IMR-90 (cell line): ENCODE measurements around the gene ANKRD11. TPM values are rescaled to one million over a fixed set of nuclear protein-coding genes. Genes with fewer than 3 reads are reported as not detected.

Experiments used
- ATAC-seq: fragments of 200-7000 bp; cut with Tn5 transposase; 2 replicates; pipeline ENCODE4 v1.9.1; 2020; ENCODE audit warnings: low read depth, mild to moderate bottlenecking, moderate library complexity
- BruUV-seq: library from RNA; stranded (reverse); fragments of 400-500 nt; replicated peaks from 2 replicates; lab custom pipeline; 2021; lab: Mats Ljungman, UMichigan
- CTCF ChIA-PET: fragments of 300-600 bp; formaldehyde crosslinking; extraction: SDS; loops from one replicate; lab custom pipeline; 2021; ENCODE audit warnings: antibody characterized with exemption; lab: Yijun Ruan, JAX
- POLR2A ChIA-PET: fragments of 300-600 bp; sonication (Branson Sonifier 250); formaldehyde crosslinking; loops from one replicate; lab custom pipeline; 2022; ENCODE audit warnings: antibody characterized with exemption; ENCODE audit not compliant: unreplicated experiment; lab: Charles Lee
- DNase-seq: peaks from one replicate; pipeline ENCODE4 v3.0.0; 2013
- H2AFZ ChIP-seq: replicated peaks from 2 replicates; pipeline ENCODE3; 2013; ENCODE audit warnings: low read length, mild to moderate bottlenecking; ENCODE audit not compliant: poor library complexity
- H2AK5ac ChIP-seq: 2 replicates; pipeline ENCODE4 v1.6.1; 2013; ENCODE audit warnings: low read depth, low read length, inconsistent platforms
- H2AK9ac ChIP-seq: replicated peaks from 2 replicates; pipeline ENCODE3; 2013; ENCODE audit warnings: mild to moderate bottlenecking, low read depth, low read length, moderate library complexity; ENCODE audit not compliant: poor library complexity
- H2BK120ac ChIP-seq: 2 replicates; pipeline ENCODE4 v1.6.1; 2013; ENCODE audit warnings: low read depth, low read length, inconsistent platforms
- H2BK15ac ChIP-seq: 3 replicates; pipeline ENCODE4 v1.6.1; 2013; ENCODE audit warnings: low read depth, low read length, inconsistent platforms
- H2BK20ac ChIP-seq: 2 replicates; pipeline ENCODE4 v1.6.1; 2013; ENCODE audit warnings: low read depth, mild to moderate bottlenecking, inconsistent platforms, low read length, moderate library complexity
- H2BK5ac ChIP-seq: 2 replicates; pipeline ENCODE4 v1.6.1; 2013; ENCODE audit warnings: mild to moderate bottlenecking, low read depth, low read length, inconsistent platforms; ENCODE audit not compliant: poor library complexity, severe bottlenecking
- H3K14ac ChIP-seq: replicated peaks from 2 replicates; pipeline ENCODE4 v1.6.1; 2013; ENCODE audit warnings: low read depth, low read length, inconsistent platforms
- H3K18ac ChIP-seq: 2 replicates; pipeline ENCODE4 v1.6.1; 2013; ENCODE audit warnings: low read depth, low read length, control low read depth
- H3K23ac ChIP-seq: 2 replicates; pipeline ENCODE4 v1.6.1; 2013; ENCODE audit warnings: low read depth, low read length, inconsistent platforms
- H3K27ac ChIP-seq: 2 replicates; pipeline ENCODE4 v1.5.1; 2013; ENCODE audit warnings: mild to moderate bottlenecking, control low read depth, low read length; ENCODE audit not compliant: insufficient read depth
- H3K27me3 ChIP-seq: 2 replicates; pipeline ENCODE4 v1.6.1; 2013; ENCODE audit warnings: low read length; ENCODE audit not compliant: control insufficient read depth, insufficient read depth
- H3K36me3 ChIP-seq: 2 replicates; pipeline ENCODE4 v1.6.1; 2013; ENCODE audit warnings: low read length, mixed read lengths; ENCODE audit not compliant: control insufficient read depth, insufficient read depth
- H3K4ac ChIP-seq: 2 replicates; pipeline ENCODE4 v1.6.1; 2013; ENCODE audit warnings: low read depth, low read length, inconsistent platforms
- H3K4me1 ChIP-seq: 2 replicates; pipeline ENCODE4 v1.6.1; 2013; ENCODE audit warnings: low read length, mixed read lengths; ENCODE audit not compliant: control insufficient read depth, insufficient read depth
- H3K4me2 ChIP-seq: 2 replicates; pipeline ENCODE4 v1.6.1; 2013; ENCODE audit warnings: low read depth, mild to moderate bottlenecking, control low read depth, low read length, moderate library complexity
- H3K4me3 ChIP-seq: 2 replicates; pipeline ENCODE4 v1.5.1; 2013; ENCODE audit warnings: low read depth, mild to moderate bottlenecking, control low read depth, low read length, moderate library complexity; ENCODE audit not compliant: insufficient read depth
- H3K56ac ChIP-seq: 2 replicates; pipeline ENCODE4 v1.6.1; 2013; ENCODE audit warnings: low read length, inconsistent platforms; ENCODE audit not compliant: insufficient read depth; ENCODE audit errors: extremely low read depth
- H3K79me1 ChIP-seq, 2 experiments: 2 replicates each; pipeline ENCODE4 v1.6.1; 2013; ENCODE audit warnings: low read length in 2 of 2, inconsistent platforms in 1 of 2, low read depth in 1 of 2
- H3K9ac ChIP-seq: 2 replicates; pipeline ENCODE4 v1.6.1; 2013; ENCODE audit warnings: low read depth, low read length, control low read depth
- H3K9me1 ChIP-seq: 2 replicates; pipeline ENCODE4 v1.6.1; 2013; ENCODE audit warnings: low read length, inconsistent platforms; ENCODE audit not compliant: insufficient read depth
- H3K9me3 ChIP-seq: 2 replicates; pipeline ENCODE4 v1.6.1; 2013; ENCODE audit warnings: low read length; ENCODE audit not compliant: control insufficient read depth, insufficient read depth
- H4K20me1 ChIP-seq: 2 replicates; pipeline ENCODE4 v1.6.1; 2013; ENCODE audit warnings: low read length, inconsistent platforms; ENCODE audit not compliant: insufficient read depth
- H4K5ac ChIP-seq: 2 replicates; pipeline ENCODE4 v1.6.1; 2013; ENCODE audit warnings: mild to moderate bottlenecking, low read depth, low read length, control low read depth
- H4K8ac ChIP-seq, 2 experiments: 2 replicates each; pipeline ENCODE4 v1.6.1; 2013; ENCODE audit warnings: low read depth in 2 of 2, low read length in 2 of 2, control low read depth in 1 of 2, inconsistent platforms in 1 of 2
- H4K91ac ChIP-seq: 2 replicates; pipeline ENCODE4 v1.6.1; 2013; ENCODE audit warnings: low read depth, low read length, inconsistent platforms; ENCODE audit not compliant: insufficient read depth
- CHD1 ChIP-seq: IDR thresholded peaks from 2 replicates; pipeline ENCODE4 v1.6.1; 2012; ENCODE audit warnings: low read depth, low read length, improper control_type of control experiment
- CTCF ChIP-seq: conservative IDR thresholded peaks from 2 replicates; pipeline ENCODE4 v1.5.1; 2012; ENCODE audit warnings: mild to moderate bottlenecking, low read depth, low read length, improper control_type of control experiment
- ELK1 ChIP-seq: fragments of 150-350 bp; IDR thresholded peaks from 2 replicates; pipeline ENCODE4 v1.6.1; 2016; ENCODE audit warnings: low read depth, mild to moderate bottlenecking, low read length, moderate library complexity, borderline replicate concordance
- FOS ChIP-seq: fragments of 150-350 bp; IDR thresholded peaks from 2 replicates; pipeline ENCODE4 v1.6.1; 2016; ENCODE audit warnings: low read depth, low read length
- MAFK ChIP-seq: IDR thresholded peaks from 2 replicates; pipeline ENCODE4 v1.6.1; 2012; ENCODE audit warnings: low read depth, low read length, improper control_type of control experiment
- MAZ ChIP-seq: IDR thresholded peaks from 2 replicates; pipeline ENCODE4 v1.6.1; 2012; ENCODE audit warnings: low read depth, mild to moderate bottlenecking, low read length, improper control_type of control experiment, moderate library complexity, borderline replicate concordance
- MXI1 ChIP-seq: IDR thresholded peaks from 2 replicates; pipeline ENCODE4 v1.6.1; 2012; ENCODE audit warnings: low read depth, mild to moderate bottlenecking, low read length, moderate library complexity, borderline replicate concordance
- NFE2L2 ChIP-seq: fragments of 150-350 bp; IDR thresholded peaks from 2 replicates; pipeline ENCODE4 v1.6.1; 2016; ENCODE audit warnings: low read depth, mild to moderate bottlenecking, low read length
- POLR2A ChIP-seq: IDR thresholded peaks from 2 replicates; pipeline ENCODE4 v1.6.1; 2012; ENCODE audit warnings: mild to moderate bottlenecking, low read depth, low read length
- RCOR1 ChIP-seq: IDR thresholded peaks from 2 replicates; pipeline ENCODE4 v1.6.1; 2012; ENCODE audit warnings: mild to moderate bottlenecking, low read length, improper control_type of control experiment; ENCODE audit not compliant: insufficient replicate concordance
- RFX5 ChIP-seq: IDR thresholded peaks from 2 replicates; pipeline ENCODE4 v1.8.0; 2012; ENCODE audit warnings: low read depth, mild to moderate bottlenecking, low read length, moderate library complexity
- SMC3 ChIP-seq: fragments of 150-350 bp; IDR thresholded peaks from 2 replicates; pipeline ENCODE4 v1.6.1; 2016; ENCODE audit warnings: low read depth, mild to moderate bottlenecking, antibody characterized with exemption, low read length, moderate library complexity
- WGBS, 2 experiments: methylation state at CpG; one replicate each; pipeline versions ENCODE4 v1.1.5 to v1.1.7; 2013; ENCODE audit warnings: missing lambda C conversion rate in 2 of 2; ENCODE audit not compliant: insufficient read length in 1 of 2; ENCODE audit errors: extremely low coverage in 2 of 2; 5-methylcytosine and 5-hydroxymethylcytosine counted together
- dilution Hi-C: fragments of 300-500 bp; cut with HindIII; formaldehyde crosslinking; loops from one replicate; pipeline ENCODE4 v1.14.3; 2018; ENCODE audit warnings: low sequenced_read_pairs; ENCODE audit not compliant: unreplicated experiment
- in situ Hi-C: fragments of 300-500 bp; cut with MboI; formaldehyde crosslinking; loops from 3 replicates; pipeline ENCODE4 v1.14.3; 2019; ENCODE audit warnings: low sequenced_read_pairs, inconsistent platforms, mixed read lengths
- intact Hi-C: fragments of 100-400 bp; cut with micrococcal nuclease; formaldehyde crosslinking; loops from 2 replicates; pipeline ENCODE4 v1.10.0; 2022
- polyA plus RNA-seq, 3 experiments: library from polyadenylated mRNA; depleted of rRNA; stranded (reverse); fragments of >200 nt; gene quantifications; 2 replicates each; pipeline ENCODE4 v1.2.3, GENCODE V29; 2012; ENCODE audit warnings: low replicate concordance in 1 of 3
- total RNA-seq: library from RNA; depleted of rRNA; stranded (reverse); fragments of >200 nt; gene quantifications from 2 replicates; pipeline ENCODE4 v1.2.3, GENCODE V29; 2012

ANKRD11 gene
- total and polyA plus RNA-seq, 2 of the 4 experiments (the other 2 are of a cell fraction), result 46.8 to 71.9 TPM

DNA sequence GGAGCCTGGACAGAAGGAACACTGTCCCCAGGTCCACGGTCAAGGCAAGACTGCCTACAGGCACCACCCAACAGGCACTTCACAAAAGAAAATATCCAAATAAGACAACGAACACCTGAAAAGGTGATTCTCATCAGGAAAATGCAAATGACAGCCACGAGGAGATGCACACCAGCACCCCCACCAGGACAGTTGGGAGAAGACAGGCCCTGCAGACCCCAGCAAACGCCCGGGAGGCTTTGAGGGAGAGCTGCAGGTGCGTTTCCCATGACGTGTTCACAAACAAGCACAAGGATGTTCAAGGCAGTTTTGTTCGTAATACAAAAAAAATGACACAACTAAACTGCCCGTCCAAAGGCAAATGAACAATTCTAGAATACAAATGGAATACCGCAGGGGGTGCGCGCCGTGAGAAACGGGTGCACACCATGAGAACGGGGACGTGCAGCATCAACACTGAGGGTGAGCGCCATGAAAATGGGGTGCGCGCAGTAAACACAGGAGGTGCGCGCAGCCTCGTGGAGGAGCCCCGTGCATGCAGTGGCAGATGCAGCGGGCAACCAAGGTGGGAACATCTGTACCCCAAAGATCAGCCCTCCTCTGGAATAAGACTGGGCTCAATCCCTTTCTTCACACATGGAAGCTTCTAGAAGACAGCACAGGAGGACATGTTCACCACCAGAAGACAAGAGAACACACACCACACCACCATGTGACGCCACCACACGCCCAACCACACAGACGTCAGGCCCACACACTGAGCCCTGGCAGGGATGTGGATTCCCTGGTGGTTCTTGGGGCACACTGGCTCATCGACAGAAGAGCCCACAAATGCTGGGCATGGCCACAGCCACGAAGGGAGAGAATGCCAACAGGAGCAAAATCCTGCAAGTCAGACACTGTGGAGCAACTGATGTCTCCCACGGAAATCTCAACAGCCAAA, 181.7 kb downstream of the ANKRD11 start:
- peaks cover 33 to 85% of the 10 kb centered on the region in 2 experiments for H3K79me1 ChIP-seq
- WGBS, 2 experiments, result 84% methylated on average over 8 of the region's 30 CpGs; no CpG with 5 or more reads in 1 of the 2 experiments
- no peak overlapping the region for H2BK15ac ChIP-seq
- no peak overlapping the region for H3K4me3 ChIP-seq
- H4K20me1 ChIP-seq, result peaks cover 76% of the 10 kb centered on the region
- H4K91ac ChIP-seq, result no peak overlapping the region
- no peak overlapping the region; the same call in 1 of the 2 replicates for H2AK5ac ChIP-seq
- no peak overlapping the region for H3K56ac ChIP-seq
- H3K23ac ChIP-seq, result no peak overlapping the region
- peaks cover 42% of the 10 kb centered on the region for H3K9me1 ChIP-seq
- H3K14ac ChIP-seq, result no peak overlapping the region
- BruUV-seq, result no TSS peak
- H2BK20ac ChIP-seq, result no peak overlapping the region
- no peak overlapping the region for H2BK120ac ChIP-seq
- ChIA-PET CTCF (no interaction called here), POLR2A (no interaction called here)
- H2AFZ ChIP-seq, result no peak overlapping the region
- no peaks in the 10 kb centered on the region for H3K27me3 ChIP-seq
- H3K4ac ChIP-seq, result no peak overlapping the region
- no peak overlapping the region for H2BK5ac ChIP-seq
- TF ChIP-seq MAFK, result no peak
- peak; percentile 36 for TF ChIP-seq CTCF
- no peak for TF ChIP-seq MAZ
- no peak for TF ChIP-seq CHD1
- TF ChIP-seq RFX5, result no peak
- no peak for TF ChIP-seq MXI1
- TF ChIP-seq POLR2A, result no peak
- TF ChIP-seq RCOR1, result no peak
- no peak for TF ChIP-seq ELK1
- TF ChIP-seq SMC3, result peak; percentile 26; the same call in 1 of the 2 replicates
- TF ChIP-seq NFE2L2, result no peak
- no peak for TF ChIP-seq FOS
- H4K5ac ChIP-seq, result no peak overlapping the region
- dilution Hi-C loops (no loop called here), in situ Hi-C loops (no loop called here), intact Hi-C loops (no loop called here)
- no peak for DNase-seq
- H3K9ac ChIP-seq, result no peak overlapping the region
- ATAC-seq, result no peak; the same call in 1 of the 2 replicates
- H3K4me2 ChIP-seq, result no peak overlapping the region
- H3K9me3 ChIP-seq, result no peaks in the 10 kb centered on the region
- peaks cover 37% of the 10 kb centered on the region for H3K36me3 ChIP-seq
- no peak overlapping the region for H3K18ac ChIP-seq
- H3K27ac ChIP-seq, result no peak overlapping the region
- H3K4me1 ChIP-seq, result peaks cover 2% of the 10 kb centered on the region
- H4K8ac ChIP-seq, result no peak overlapping the region
- no peak overlapping the region for H2AK9ac ChIP-seq
